Measurements from ENCODE around the gene CFAP46. TPM values are rescaled to one million over a fixed set of nuclear protein-coding genes. Genes with fewer than 3 reads are reported as not detected.

Gene CFAP46
- total RNA-seq, 1 donor: 0.09 TPM

DNA sequence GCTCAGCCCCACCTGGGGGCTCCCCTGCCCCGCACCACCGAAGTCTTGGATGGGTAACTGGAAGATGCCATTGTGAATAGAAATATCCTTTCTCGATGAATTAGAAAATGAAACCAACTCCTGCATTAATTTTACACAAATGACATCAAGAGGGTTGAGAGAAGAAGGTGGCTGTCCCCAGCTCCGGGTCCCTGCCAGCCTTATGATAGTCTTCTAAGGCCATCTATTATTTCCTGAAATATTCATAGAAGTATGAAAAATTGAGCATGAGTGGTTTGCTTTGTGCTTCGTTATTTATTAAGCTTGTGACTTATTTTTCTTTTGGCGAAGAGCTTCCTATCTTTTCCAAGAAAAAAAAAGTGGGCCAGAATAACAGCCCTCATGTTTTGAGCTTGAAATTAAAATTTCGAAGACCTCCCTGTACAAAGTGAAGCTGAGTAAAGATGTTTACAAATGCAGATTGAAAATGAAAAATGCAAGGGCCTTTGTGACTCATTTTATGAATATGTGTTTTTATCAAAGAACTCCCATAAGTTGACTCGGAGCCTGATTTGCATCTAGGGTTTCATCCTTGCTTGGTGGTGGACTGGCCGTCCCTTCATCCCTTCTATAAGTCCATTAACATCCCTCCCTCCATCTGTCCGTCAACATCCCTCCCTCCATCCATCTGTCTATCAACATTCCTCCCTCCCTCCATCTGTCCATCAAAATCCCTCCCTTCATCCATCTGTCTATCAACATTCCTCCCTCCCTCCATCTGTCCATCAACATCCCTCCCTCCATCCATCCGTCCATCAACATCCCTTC, 20.5 kb upstream of the CFAP46 start:
- H3K4me3 ChIP-seq (ENCODE audit: low read depth, low read length): peak overlapping the region; percentile 73
- TF ChIP-seq CTCF (IDR thresholded peaks at IDR 0.05; ENCODE audit: insufficient read depth, low read length): no peak
- DNase-seq (ENCODE audit: low read depth): peak; percentile 68

- TF ChIP-seq CTCF (IDR thresholded peaks at IDR 0.05; ENCODE audit: insufficient read depth, low read length): peak; percentile 29
- peak; percentile 78 for DNase-seq (ENCODE audit: low read depth)
- H3K4me3 ChIP-seq (ENCODE audit: low read depth, low read length): peak overlapping the region; percentile 73
Measured at GRCh38 chr10:132961787-132962622, 19.6 kb upstream of the CFAP46 start.

DNA sequence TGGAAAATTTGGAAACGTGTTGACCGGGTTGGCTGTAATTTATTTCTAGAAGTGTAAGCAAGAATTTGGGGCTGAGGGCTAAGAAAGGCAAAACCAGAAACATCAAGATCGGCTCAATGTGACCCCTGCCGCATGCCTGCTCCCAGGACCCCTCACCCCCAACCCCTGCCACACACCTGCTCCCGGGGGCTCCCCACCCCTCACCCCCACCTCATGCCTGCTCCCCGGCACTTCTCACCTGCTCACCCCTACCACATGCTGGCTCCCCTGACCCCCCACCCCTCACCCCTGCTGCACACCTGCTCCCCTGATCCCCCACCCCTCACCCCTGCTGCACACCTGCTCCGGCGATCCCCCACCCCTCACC, 19.0 kb upstream of the CFAP46 start:
- TF ChIP-seq CTCF (IDR thresholded peaks at IDR 0.05; ENCODE audit: insufficient read depth, low read length): no peak
- DNase-seq (ENCODE audit: low read depth): no peak
- H3K4me3 ChIP-seq (ENCODE audit: low read depth, low read length): no peak overlapping the region

DNA sequence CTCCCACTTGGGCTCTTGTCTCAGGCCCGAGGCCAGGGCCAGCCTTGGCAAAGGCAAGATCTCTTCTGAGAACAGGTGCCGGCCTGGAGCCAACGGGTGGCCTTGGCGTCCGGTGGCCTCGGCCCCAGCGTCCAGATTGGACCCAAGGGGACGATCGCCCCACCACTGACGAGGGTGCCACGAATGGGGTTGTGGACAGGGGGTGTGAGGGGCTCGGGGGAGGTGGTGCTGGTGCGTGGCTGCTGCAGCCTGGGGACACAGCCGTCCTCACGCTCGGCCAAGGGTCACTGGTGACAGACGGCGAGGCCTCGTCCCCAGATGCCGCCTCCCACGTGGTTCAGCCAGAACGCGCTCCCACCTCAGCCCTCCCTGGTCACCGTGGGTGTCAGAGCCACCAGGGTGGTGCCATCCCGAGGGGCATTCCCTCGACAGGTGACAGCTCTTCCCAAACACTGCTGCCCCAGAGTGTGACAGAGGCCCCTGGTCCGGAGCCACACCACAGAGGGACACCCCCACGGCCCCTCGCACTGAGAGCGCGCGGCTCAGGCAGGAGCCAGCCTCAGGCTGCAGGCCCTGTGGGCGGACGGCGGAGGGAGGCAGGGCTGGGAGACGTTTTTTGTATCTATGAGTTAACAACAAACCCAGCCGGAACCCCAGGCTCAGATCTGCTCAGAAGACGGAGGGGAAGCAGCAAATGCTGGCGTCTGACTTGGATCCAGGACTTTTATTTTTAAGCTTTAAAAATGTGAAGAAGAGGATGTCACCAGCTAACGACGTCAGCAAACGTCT, 18.5 kb upstream of the CFAP46 start:
- H3K4me3 ChIP-seq (ENCODE audit: low read depth, low read length): no peak overlapping the region
- TF ChIP-seq CTCF (IDR thresholded peaks at IDR 0.05; ENCODE audit: insufficient read depth, low read length): no peak
- no peak for DNase-seq (ENCODE audit: low read depth)

GRCh38 chr10:132960071-132960472, 17.7 kb upstream of the CFAP46 start:
- DNase-seq (ENCODE audit: low read depth): no peak
- TF ChIP-seq CTCF (IDR thresholded peaks at IDR 0.05; ENCODE audit: insufficient read depth, low read length): no peak
- no peak overlapping the region for H3K4me3 ChIP-seq (ENCODE audit: low read depth, low read length)

DNA sequence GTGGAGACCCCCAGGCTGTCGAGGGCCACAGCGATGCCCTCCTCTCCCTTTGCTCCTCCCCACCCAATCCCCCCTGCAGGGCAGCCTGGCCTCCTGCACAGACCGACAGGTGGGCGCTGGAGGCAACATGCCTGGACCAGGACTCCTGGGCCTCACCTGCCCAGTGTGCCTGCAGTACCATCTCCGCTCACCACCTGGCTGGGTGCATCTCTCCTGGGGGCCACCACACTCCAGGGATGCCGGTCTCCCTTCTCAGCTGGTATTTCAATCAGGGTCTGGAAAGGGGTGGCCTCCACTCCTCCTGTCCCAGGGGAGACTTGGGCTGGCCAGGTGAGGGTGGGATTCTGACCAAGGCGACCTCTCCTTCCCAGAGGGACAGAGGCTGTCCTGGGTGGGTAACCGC, 17.2 kb upstream of the CFAP46 start:
- DNase-seq (ENCODE audit: low read depth): no peak
- H3K4me3 ChIP-seq (ENCODE audit: low read depth, low read length): no peak overlapping the region
- no peak for TF ChIP-seq CTCF (IDR thresholded peaks at IDR 0.05; ENCODE audit: insufficient read depth, low read length)

Data from fibroblast of the aortic adventitia (primary cell).